GM18867 (cell line): ENCODE data around the gene SCAMP1.

Experiments
- ATAC-seq: cut with Tn5 transposase; IDR thresholded peaks from one replicate; pipeline ENCODE4 v1.9.1; 2021; ENCODE audit warnings: mild to moderate bottlenecking, moderate library complexity; ENCODE audit not compliant: unreplicated experiment

The SCAMP1 gene

DNA sequence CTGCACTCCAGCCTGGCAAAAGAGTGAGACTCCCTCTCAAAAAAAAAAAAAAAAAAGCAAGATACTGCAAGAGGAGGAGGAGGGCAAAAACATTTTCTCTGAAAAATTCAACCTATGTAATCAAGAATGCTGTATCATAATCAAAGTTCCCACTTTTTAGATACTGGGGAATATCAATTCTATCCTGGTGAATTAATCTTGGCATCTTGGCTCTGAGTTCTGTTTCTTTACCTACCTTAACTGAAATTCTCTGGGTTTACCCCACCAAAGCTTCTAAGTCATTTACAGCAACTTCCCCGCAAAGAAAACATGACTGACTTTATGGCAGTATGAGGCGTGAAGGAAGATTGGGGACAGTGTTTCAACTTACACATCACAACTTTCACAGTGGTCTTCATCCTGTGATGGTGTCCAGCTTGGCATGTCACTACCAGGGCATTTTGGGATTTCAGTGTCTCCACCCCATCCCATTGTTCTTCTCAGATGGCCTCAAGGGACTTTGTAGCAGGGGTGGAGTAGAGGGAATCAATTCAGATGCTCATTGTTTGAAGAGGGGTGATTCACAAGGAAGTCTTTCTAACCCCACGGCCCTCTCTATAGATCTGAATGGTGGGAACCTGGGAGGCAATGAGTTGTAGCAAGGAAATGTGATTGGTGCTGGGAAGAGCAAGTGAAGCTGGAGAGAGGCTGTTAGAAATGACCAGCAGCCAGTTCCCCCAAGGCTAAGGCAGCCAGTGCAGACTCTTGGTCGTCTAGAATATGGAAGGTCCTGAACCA is 130.5 kb downstream of the SCAMP1 start:
- no peak for ATAC-seq

DNA sequence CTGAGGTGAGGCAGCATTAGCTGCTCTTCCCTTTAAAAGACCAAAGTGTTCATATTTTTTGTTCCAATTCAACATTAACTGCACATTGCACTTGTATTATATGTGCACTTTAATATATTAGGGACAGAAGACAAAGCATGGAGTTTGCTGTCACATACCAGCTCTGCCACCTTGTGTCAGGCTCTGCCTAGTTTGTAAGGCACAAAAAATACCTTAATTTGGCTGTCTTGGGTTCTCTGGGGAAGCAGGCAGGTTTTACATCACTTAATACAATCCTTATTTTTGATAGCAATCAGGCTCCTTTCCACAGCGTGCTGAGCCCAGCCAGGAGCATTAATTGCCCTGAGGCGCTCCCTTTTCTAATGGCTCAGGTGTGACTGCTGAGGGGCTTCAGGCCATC is 131.8 kb downstream of the SCAMP1 start:
- ATAC-seq = no peak

DNA sequence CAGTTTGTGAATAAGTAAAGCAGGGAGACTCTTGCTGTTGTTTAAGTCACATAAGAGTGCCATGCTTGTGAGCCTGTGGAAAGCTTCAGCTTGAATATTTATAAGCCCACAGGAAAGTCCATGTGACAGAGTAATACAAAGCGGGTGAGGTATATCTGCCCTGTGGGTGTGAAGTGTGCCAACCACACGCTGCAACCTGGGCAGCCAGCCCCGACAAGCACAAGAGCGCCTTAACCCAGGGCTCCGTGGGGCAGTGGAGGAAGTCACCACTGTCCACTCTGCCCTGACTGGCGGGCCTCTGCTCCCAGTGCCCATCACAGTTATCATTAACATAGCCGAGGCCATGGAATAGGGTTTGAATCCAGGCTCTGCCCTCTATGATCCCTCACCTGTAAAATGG is 132.2 kb downstream of the SCAMP1 start:
- no peak for ATAC-seq

DNA sequence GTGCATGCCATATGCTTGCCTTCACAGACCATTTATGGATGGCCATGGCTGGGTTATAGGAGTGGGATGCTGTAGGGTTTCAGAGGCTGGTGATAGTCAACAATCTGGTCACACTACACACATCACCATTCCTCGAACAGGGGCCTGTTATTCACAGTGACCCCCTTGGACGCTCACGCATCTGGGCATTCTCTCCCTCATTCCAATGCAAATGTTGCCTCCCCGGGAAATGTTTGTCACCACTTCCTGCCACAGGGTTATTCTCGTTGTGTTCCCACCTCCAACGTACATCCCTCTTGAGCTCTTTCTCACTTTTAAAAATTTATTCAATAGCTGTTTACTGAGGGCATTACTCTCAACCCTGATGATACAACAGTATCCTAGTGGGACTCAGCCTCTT is 135.4 kb downstream of the SCAMP1 start:
- no peak for ATAC-seq

DNA sequence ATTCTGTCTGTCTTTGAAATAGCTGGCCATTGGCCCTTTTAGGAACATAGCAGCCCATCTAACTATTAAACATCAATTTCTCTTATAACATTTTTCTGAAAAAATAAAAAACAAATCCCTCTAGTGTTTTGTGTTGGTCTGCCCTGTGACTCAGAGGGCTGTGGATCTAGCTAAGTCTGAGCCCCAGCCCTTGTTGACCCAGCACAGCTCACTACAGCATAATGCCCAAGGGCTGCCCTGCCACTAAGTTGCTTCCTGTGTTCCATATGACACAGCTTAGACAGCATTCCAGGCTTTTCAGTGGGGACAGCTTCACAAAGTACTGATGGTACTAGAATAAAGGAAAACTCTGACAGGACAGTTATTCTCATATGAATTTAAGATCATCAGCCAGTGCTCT is 136.0 kb downstream of the SCAMP1 start:
- ATAC-seq = no peak

DNA sequence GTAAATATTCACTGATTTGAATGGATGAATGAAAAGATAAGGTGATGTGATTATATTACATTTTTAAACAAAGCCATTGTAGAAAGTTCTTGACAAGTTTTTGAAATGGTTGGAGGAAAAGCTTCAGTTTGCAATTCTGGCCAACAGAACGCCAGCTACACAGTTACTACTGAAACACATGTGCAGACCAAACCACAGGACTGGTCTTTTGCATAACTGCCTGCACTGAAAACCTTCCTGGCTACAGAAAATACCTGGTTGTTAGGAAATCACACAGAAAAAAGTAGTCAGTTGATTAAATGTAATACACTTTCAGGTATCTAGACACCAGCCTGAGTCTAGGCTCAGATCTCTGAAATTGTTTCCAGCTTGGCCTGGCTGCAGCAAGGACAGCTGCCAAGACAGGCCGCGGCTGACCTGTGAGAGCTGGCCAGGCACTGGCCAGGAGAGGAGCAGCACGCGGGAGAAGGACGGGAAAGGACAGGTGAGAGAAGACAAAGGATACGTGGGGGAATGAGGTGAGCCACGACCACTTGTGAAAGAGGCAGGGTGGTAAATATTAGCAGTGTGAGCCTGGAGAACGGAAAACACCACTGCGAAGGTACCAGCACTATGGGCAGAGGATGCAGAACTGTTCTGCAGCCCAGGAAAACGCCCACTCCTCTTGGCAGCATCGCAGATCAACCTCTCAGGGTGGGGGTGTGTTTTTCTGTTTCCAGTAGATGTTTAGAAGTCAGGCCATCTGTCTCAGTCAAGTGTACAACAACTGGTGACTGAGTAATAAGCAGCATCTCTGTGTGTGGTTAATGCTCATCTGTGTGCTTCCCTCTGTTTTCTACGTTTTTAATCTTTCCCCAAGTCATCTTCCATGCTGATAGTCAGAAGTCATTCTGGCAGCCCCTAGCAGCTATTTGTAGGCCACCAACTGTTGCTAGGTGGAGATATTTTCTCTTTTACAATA is 137.4 kb downstream of the SCAMP1 start:
- ATAC-seq = no peak

DNA sequence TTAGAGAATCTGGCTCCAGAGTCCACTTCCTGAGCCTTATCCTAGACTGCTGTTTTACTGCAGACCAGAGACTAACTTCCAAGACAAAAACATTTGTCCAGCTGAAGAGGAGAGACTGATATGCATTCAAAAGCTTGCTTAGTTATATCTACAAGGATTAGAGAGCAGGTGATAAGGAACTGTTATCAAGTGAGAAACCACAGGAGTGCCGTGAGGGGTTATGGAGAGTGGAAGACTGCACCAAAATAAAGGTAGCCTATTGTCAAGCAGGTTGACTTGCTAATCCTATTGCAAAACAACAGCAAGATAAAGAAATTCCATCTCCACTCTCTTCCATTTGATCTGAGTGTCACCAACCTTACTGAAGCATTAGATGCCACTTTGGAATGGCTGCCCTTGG is 139.1 kb downstream of the SCAMP1 start:
- ATAC-seq = no peak

DNA sequence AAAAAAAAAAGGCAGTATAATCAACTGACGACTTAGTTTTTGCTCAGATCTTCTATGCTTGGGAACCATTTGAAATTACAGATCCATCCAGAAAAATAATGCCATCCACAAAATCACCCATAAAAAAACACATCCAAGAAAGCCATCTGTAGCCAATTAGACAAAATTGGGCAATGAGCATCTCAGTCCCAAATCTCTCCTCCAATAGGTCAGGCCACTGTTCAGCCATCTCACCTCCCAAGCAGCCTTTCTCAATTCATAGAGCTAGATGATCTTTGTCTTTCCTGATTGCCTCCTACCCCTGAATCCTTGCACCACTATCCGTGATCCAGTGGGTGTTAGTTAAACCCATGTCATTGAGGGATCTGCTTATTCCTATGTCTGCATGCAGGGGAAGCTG is 139.6 kb downstream of the SCAMP1 start:
- ATAC-seq = no peak

DNA sequence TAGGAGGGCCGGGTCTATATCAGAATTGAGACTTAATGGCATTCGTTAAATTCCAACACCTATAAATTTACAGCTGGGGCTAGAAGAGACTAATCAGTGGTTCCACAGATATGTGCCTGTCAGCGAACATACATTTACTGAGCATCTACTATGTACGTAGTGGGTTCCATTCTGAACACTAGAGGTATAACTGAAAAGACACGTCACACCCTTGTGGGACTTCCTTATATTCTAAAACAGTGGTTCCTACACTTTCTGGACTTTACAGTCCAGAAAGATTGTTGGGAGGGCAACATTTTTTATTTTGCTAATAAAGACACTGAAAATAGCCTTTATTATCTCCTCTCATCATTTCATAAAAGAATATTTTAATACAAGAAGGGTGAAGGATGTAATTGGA is 140.5 kb downstream of the SCAMP1 start:
- ATAC-seq = no peak

DNA sequence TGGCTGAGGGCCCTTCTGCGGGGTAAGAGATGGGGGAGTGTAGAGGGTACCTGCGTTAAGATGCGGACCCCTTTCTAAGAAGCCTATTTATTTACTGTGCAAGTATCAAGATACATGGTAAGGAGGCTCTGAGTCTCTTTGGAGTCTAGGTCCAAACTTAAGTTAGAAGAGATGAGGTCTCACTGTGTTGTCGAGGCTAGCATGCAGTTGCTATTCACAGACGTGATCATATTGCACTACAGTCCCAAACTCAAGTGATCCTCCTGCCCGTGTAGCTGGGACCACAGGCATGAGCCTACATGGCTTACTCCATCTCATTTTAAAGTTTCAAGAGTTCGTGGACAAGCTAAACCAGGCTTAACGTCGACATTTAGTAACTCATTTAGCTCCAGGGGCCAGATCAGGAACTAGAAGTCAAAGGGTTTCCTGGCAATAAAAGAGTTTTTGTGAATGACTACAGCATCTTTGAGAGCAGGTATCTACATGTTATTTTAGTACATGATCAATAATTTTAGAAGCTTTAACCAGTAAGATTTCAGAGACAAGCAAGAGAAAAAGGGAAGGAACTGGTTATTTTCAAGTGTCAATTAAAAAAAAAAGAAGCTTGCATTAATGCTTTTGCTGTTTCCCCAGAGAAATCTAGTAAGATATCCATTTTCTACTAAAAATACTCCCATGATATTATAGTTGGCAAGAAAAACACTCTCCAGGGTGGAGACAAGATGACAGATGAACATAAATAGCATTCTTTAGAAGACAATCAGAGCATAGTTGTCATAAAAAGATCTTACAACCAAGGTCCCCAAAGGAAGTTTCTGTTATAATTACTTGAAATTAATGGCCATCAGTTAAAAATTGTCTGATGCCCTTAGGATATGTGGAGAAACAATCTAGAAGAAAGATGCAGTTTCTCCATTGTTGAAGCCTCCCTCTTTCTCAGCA is 141.3 kb downstream of the SCAMP1 start:
- no peak for ATAC-seq

DNA sequence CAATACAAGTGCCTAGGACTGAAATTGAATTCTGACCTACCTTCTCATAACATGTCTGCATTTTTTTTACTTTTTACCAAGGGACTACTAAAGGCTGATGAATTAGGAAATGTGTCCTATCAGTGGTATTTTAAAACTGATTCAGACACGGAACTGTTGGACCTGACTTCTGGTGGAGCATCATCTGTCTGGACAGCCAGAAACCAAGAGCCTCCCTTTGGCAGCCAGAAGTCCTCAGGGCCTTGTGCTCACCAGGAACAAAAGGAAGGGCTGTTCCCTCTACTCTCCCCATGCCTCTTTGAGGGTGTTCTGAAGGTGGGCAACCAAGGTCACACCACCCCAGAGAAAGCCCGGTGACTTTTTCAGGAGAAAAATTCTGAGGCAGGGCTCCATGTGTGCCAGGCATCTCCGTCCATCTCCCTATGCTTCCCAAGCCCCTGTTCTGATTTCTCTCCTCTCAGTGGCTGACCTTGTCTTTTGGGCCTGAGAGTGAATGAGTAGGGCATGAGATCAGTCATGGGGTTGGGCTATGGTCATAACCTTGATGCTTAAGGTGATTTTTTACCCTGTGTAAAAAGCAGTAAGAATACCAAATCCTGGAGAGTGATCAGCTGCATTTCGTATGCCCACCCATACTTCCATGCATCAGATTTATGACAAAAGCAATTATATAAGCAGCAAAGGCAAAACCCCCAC is 143.7 kb downstream of the SCAMP1 start:
- no peak for ATAC-seq

DNA sequence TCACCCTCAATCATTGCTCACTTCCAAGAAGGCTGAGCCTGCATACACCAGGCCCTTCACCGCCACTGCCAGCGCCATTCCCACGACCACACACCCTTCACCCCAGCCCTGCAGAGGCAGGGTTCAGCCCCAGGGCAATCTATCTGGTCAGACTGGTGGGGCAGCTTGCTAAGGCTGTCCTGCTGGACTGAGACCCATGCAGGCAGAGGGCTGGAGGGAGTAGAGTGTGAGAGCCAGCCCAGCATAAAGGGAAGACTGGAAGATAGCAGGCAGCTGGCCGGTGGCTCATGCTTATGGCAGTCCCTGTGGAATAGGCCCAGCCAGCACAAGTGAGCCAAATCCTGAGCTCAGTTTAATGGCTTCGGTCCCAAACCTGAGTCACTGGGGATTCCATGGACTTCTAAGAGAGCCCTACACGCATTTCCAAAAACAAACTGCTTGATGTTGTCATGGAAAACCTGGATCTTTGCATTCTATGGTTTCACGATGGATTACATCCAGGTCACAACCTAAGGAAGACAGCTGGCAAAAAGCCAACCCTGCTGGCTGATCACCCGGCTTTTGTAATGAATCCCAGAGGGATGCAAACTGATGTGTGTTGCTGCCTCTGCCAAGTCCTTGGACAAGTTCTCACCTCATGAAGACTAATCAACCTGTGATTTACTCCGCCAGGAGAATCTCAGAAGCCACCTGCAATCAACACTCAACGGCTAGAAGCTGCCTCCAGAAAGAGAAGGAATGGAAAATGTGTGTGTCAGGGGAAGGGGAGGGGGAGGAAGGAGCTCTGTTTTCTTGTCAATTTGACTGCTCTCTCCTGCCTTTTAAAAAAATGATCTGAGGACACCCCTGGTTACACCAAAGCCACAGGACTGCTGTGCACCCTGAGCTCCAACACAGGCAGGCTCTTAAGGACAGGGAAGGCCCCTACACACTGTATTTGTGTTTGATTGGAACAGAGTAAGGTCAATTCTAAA is 144.6 kb downstream of the SCAMP1 start:
- no peak for ATAC-seq

DNA sequence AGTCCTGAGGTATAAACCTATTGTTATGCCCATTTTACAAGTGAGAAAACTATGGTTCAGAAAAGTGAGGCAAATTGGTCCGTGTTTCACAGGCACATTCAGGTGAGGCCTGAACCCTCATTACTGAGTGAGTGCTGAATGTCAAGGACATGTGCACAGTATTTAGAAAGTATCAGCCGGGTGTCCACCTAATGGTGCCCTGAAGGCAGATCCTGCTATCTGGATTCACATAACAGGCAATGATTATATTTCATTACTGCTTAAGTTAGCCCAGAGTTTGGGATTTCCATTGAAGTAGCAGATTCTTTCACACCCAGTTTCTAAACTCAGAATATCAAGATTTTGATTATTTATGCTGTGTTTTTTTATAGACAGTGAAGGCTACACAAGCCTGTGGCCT is 145.4 kb downstream of the SCAMP1 start:
- no peak for ATAC-seq

DNA sequence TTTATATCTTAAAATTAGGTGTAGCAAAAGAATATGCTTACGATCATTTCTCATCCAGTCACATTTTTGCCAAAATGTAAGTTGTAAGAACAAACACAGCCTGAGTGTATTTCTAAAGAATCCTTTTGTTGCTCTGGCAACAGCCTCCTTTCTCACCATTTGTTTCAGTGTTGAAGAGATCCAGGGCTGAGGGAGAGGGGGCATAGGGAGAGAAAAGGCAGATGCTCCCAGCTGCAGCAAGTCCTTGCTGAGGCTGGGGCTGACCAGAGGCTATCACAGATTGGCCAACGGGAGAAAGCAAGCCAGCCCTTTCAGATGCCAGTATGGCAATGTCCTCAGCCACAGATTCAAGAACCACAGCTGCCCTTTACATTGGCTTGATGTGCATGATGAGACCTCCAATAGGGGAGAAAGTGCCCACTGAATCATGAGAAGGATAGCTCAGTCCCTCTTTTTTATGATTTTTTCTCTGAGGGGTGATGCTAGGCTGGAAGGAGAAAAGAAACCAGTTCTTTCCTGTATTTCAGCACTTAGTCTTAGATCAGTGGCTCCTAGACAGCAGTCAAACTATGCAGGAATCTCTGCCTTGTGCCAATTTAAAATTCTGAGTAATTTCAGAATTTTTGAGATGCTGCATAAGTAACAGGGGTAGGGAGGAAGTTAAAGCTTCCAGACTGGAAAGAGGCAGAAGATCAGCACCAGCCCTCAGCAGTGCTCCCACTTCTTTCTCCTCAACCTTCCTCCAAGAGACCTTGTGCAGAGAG is 146.0 kb downstream of the SCAMP1 start:
- no peak for ATAC-seq

DNA sequence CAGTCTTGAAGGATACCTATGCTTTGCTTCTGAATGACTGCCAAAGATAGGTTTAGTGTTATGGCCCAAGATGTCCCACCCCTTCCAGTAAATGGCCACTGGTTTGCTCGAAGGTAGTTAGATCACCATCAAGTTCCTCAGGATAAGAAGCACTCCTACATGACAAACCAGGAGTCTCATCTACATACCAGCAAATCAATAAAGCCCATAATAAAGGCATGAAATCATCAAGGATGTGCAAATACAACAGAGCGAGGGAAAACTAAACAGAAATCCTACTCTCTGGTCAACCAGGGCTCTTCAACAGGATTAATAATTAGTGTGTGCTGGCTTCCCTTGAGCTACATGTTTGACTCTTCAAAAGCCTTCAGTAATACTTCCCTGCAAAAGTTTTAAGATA is 147.1 kb downstream of the SCAMP1 start:
- ATAC-seq = no peak

DNA sequence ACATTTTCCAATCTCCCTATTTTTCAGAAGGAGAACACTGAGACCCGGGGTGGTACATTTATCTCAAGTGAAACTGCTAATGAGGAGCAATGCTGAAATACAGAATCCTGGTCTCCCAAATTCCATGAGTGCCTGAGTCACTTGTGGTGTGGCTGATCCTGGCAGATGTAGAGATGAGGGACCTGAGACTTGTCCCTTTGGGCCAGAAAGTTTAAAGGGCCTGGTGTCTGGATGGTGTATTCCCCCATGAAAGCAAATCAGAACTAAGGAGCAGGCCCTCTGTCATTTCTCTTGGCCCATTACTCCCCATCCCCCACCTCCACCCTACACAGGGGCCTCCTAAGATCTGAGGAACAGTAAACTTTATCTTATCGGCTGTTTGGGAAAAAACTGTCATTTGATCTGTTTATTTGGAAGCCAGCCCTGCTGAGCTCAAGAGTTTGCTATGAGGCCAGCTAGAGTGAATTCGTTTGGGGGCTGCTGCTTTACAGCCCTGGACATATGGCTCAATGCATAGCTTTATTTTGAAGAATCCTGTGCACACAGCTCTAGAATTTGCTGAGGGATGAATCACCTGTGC is 147.9 kb downstream of the SCAMP1 start:
- no peak for ATAC-seq

DNA sequence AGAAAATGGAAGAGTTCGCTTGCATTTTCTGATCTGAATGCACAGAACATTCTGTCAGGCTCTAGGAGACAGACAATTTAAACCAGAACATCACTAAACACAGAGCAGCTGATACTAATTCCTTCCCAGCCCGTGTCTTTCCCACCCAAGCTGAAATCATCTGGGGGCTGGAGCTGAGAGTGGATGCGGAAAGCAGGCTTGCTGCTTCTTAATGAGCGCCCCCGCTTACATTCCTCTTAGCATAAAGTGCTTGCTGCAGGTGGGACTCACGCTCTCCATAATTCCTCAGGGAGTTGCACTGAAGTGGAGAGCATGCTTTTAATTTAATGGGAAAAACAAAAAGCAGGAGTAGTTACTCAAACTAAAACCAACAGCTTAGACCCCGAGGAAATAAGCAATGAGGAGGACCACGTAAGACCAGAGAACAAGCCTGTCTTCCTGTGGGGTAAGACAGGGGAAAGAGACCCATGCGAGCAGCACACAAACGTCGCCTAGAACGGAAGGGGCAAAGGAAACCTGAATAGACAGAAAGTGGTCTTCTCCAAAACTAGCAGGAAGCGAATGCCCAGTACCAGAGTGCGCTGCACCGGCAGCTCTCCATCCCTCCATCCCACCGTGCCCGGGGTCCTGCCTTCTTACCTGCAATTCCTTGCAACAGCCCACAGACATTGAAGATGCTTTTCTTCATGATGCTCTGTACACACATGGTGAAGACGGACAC is 148.9 kb downstream of the SCAMP1 start:
- ATAC-seq = no peak
